Astrocyte of the cerebellum (primary cell): ENCODE results near the gene SRMS.

ENCODE experiments used
- DNase-seq: peaks from one replicate; pipeline ENCODE4 v3.0.0-alpha.2; 2011; ENCODE audit warnings: low read depth
- H3K4me3 ChIP-seq: 2 replicates; pipeline ENCODE4 v1.5.1; 2011; ENCODE audit warnings: mild to moderate bottlenecking, low read depth, low read length, moderate library complexity
- in situ Hi-C: cut with HindIII; loops from 2 replicates; pipeline ENCODE4 v1.10.0; 2017; ENCODE audit warnings: low sequenced_read_pairs
- TF ChIP-seq, protein P1 (sequence below): IDR thresholded peaks from 2 replicates; pipeline ENCODE4 v1.5.1; 2012; ENCODE audit warnings: low read length, low read depth, moderate library complexity, mild to moderate bottlenecking; ENCODE audit errors: missing control alignments

SRMS gene

DNA sequence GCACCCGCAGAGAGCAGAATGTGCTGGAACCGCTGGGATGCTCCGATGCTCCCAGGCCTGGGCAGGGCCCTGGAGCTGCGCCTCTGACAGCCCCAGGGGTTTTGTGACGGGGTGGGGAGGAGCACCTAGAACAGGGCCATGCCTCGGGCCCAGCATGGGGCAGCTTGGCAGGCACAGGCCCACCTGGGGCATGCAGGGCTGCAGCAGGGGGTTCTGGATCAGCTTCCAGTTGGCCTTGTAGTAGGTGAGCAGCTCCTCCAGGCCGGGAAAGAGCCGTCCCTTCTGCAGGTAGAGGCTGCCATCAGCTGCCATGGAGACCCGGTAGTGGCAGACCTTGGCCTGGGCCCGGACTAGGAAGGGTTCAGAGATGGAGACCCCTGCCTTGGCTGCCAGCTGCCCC is 4.4 kb downstream of the SRMS start:
- no peak for DNase-seq
- no peak overlapping the region for H3K4me3 ChIP-seq
- in situ Hi-C loops: no loop called here
- TF ChIP-seq, protein P1, sequence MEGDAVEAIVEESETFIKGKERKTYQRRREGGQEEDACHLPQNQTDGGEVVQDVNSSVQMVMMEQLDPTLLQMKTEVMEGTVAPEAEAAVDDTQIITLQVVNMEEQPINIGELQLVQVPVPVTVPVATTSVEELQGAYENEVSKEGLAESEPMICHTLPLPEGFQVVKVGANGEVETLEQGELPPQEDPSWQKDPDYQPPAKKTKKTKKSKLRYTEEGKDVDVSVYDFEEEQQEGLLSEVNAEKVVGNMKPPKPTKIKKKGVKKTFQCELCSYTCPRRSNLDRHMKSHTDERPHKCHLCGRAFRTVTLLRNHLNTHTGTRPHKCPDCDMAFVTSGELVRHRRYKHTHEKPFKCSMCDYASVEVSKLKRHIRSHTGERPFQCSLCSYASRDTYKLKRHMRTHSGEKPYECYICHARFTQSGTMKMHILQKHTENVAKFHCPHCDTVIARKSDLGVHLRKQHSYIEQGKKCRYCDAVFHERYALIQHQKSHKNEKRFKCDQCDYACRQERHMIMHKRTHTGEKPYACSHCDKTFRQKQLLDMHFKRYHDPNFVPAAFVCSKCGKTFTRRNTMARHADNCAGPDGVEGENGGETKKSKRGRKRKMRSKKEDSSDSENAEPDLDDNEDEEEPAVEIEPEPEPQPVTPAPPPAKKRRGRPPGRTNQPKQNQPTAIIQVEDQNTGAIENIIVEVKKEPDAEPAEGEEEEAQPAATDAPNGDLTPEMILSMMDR: no peak

DNA sequence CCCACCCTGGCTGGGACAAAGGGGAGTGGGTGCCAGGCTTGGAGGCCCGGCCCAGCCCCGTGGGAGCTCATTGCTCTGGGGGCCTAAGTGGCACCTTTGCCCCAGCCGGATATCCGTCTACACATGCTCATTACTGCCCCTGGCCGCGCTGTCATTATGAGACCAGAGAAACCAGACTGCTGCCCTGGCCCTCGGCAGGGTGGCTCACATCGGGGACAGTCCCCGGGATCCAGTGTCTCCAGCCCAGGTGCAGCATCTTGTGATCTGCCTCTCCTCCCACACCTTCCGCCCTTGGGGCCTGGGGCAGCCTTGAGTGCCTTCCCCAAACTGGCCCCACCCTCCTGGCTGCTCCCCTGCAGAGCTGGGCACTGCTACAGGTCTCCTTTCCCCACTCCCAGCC is 4.9 kb downstream of the SRMS start:
- H3K4me3 ChIP-seq: no peak overlapping the region
- TF ChIP-seq, protein P1: no peak
- DNase-seq: no peak
- in situ Hi-C loops: no loop called here

DNA sequence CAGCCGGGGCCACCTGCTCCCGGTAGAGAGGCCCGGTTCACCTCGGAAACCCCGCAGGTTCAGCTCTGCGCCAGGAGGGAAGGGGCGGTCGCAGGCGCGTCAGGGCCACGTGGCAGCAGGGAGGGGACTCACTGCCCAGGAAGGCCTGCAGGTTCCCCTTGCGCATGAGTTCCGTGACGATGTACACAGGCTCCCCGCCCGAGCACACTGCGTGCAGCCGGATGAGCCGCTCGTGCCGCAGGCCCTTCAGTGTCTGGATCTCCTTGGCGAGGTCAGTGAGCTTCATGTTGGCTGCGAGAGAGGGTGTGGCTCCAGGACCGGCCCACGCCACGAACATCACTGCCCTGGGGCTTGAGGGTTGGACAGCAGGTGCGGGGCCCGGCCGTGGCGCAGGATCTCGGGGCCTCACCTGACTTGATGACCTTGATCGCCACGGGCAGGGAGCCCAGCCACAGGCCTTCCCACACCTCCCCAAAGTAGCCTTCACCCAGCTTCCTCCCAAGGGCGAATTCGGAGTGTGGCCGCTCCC is 5.5 kb downstream of the SRMS start:
- no peak overlapping the region for H3K4me3 ChIP-seq
- TF ChIP-seq, protein P1: no peak
- no peak for DNase-seq
- in situ Hi-C loops: no loop called here

DNA sequence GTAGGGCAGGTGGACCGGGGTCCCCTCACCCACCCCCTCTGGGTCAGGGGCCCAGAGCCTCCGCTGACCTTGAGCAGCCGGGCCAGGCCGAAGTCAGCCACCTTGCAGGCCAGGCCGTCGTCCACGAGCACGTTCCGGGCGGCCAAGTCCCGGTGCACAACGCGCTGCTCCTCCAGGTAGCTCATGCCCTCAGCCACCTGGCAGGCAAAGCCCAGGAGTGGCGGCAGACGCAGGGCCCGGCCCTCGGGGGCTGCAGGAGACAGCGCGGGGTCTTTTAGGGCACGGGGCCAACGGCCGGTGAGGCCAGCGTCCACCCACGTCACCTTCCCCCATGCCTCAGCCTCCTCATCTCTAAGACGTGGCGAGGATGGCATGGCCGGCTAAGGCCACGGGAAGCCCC is 6.2 kb downstream of the SRMS start:
- no peak overlapping the region for H3K4me3 ChIP-seq
- DNase-seq: no peak
- TF ChIP-seq, protein P1: no peak
- in situ Hi-C loops: no loop called here

DNA sequence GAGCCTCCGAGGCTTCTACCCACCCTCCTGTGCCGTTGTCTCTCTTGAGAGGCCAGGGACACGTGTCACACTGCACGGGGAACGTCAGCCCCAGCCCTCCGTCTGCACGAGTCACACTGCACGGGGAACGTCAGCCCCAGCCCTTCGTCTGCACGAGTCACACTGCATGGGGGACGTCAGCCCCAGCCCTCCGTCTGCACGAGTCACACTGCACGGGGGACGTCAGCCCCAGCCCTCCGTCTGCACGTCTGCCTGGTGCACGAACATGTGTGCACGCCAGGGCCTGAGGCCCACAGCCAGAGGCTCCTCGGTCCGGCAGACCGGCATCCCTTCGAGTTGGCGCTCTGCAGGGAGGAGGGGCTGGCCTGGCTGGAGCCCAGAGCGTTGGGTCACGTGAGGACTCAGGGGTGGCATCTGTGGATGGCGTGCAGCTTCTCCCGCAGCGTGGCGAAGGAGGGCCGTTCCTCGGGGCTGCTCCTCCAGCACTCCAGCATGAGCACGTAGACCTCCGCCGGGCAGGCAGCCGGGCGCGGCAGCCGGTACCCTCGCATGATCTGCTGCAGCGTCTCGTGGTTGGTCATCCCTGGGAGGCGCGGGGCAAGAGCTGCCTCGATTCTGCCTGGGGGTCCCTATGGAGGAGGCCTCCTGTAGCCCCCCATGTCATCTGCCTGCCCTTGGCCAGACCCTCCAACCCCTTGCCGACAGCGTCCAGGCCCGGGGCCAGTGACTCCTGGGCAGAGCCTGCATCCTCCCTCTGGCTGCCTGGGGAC is 6.9 kb downstream of the SRMS start:
- no peak overlapping the region for H3K4me3 ChIP-seq
- DNase-seq: no peak
- in situ Hi-C loops: no loop called here
- TF ChIP-seq, protein P1: no peak

DNA sequence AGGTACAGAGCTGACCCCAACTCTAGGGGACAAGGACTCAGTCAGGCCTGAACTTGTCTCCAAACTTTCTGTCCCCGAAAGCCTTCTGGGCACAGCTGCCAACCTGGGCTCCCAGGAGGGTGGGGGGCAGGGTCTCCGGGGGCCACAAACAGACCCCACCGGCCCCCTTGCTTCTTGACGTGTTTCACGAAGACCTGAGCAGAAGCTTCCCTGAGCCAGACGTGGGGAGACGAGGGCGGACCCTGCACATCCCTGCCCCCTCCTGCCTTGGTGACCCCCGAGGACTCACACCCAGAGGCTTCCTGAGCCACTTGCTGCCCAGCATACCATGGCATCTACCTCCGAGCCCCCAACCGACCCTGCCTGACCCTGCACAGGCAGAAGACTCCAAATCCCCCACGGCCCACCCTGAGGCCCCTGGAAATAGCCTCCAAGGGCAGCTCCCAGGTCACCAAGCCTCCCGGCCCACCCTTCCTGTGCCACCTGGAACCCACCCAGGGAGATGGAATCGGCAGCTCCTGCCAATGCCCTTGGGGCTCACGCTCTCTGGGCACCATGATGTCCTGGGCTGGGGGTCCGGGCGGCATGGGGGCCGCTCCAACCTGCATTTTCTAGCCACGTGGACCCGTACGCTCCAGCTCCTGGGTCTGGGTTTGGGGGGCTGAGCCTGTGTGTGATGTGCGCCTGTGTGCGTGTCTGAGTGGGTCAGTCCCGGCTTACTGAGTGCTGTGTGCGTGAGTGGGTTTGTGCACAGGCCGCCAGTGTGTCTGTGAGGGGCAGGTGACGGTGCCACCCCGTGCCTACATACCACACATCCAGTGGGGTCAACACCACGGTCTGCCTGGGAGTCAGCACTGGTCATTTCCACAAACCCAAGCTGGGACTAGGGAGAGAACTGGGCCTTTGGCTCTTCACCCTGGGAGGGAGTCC is 7.8 kb downstream of the SRMS start:
- in situ Hi-C loops: loop anchor here (10.0 kb wide), 1 partner anchor 125 kb away; no protein-coding TSS in a partner anchor
- TF ChIP-seq, protein P1: no peak
- no peak for DNase-seq
- H3K4me3 ChIP-seq: no peak overlapping the region
